MG63 (cell line): Measurements from ENCODE around the gene MCCD1. TPM values are rescaled to one million over a fixed set of nuclear protein-coding genes. Genes with fewer than 3 reads are reported as not detected.
"Not testable (repeated sequence)": the region's sequence is repeated elsewhere in the genome, so short reads cannot be mapped to it uniquely, and the experiment has no call there.

ENCODE experiments used
- DNase-seq: peaks from one replicate; pipeline ENCODE4 v3.0.0-alpha.2; 2020
- H3K27me3 ChIP-seq: fragments of 250-450 bp; sonication (Bioruptor Pico); 2 replicates; pipeline ENCODE4 v1.5.1; 2020; ENCODE audit warnings: mild to moderate bottlenecking, moderate library complexity
- H3K36me3 ChIP-seq: fragments of 250-450 bp; sonication (Bioruptor Pico); 2 replicates; pipeline ENCODE4 v1.5.1; 2020; ENCODE audit warnings: mild to moderate bottlenecking, moderate library complexity
- H3K4me3 ChIP-seq: fragments of 250-450 bp; sonication (Bioruptor Pico); 2 replicates; pipeline ENCODE4 v1.5.1; 2020; ENCODE audit warnings: mild to moderate bottlenecking, moderate library complexity
- H3K9me3 ChIP-seq: fragments of 250-450 bp; sonication (Bioruptor Pico); 2 replicates; pipeline ENCODE4 v1.5.1; 2020; ENCODE audit warnings: mild to moderate bottlenecking, moderate library complexity
- total RNA-seq: library from RNA; depleted of rRNA; stranded (reverse); fragments of >200 nt; shearing (Covaris generic); gene quantifications from 2 replicates; pipeline ENCODE4 v1.2.3, GENCODE V29; 2014; ENCODE audit warnings: low replicate concordance

MCCD1 gene
- total RNA-seq, 1 experiment from 2014 or later, result not detected

DNA sequence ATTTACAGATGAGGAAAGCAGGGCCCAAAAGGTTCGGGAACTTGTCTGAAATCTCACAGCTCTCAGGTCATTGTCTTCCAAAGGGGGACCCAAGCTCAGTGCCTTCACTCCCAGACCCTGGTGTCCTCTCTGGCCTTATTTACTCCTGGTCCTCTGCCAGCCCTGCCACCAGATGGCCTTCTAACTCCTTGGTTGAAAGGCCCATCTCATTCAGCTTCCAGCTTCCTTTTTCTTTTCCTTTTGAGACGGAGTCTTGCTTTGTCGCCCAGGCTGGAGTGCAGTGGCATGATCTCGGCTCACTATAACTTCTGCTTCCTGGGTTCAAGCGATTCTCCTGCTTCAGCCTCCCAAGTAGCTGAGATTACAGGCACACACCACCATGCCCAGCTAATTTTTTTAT lies 22.6 kb downstream of the MCCD1 start:
- H3K4me3 ChIP-seq, DNase-seq: not testable (repeated sequence)

DNA sequence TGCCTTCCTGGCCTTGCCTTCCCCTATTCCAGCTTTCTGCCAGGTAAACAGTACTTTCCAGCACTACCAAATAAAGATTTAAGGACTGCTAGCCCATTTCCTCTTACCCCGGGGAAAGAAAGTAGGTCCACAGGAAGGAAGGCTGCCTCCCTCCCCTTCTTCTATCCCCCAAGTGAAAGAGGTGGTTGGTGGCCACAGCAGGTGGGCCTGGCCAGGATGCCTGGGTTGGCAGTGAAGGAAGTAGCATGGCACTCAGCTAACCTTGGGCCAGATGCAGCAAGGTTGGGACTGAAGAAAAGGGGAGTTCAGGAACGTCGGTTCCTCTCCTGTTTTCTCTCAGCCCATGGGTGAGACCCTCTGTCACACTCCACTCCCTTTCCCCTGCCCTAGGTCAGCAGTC lies 27.5 kb downstream of the MCCD1 start:
- no peaks in the 10 kb centered on the region for H3K9me3 ChIP-seq
- peaks cover 7% of the 10 kb centered on the region for H3K36me3 ChIP-seq
- no peak for DNase-seq

More for the DNA sequence above, 22.6 kb downstream of the MCCD1 start:
- not testable (repeated sequence) for H3K36me3 ChIP-seq, H3K9me3 ChIP-seq, H3K27me3 ChIP-seq

DNA sequence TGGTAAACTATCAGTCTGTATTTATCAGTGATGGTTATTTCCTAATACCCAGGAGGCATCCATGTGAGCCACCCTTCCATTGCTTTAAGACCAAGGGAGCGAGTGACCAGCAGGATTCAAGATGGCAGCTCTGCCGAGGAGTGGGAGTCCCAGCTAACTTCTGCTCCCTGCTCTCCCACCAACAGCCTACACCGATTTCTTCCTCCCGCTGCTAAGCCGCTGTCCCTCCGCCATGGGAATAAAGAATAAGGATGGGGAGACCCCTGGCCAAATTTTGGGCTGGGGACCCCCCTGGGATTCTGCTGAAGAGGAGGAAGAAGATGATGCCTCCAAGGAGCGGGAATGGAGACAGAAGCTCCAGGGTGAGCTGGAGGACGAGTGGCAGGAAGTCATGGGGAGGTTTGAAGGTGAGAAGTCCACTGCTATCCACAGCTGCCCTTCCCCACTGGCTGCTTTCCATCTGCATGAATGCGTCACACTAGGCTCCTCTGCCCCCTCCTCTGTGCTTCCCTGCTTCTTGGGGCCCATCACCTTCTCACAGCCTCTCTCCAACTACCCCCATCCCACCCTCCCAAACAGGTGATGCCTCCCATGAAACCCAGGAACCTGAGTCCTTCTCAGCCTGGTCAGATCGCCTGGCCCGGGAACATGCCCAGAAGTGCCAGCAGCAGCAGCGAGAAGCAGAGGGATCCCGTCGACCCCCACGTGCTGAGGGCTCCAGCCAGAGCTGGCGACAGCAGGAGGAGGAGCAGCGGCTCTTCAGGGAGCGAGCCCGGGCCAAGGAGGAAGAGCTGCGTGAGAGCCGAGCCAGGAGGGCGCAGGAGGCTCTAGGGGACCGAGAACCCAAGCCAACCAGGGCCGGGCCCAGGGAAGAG lies 28.9 kb downstream of the MCCD1 start:
- no peak overlapping the region for H3K4me3 ChIP-seq
- H3K9me3 ChIP-seq, result no peaks in the 10 kb centered on the region

More for the DNA sequence above, 27.5 kb downstream of the MCCD1 start:
- Histone ChIP-seq H3K27me3 (no peaks in the 10 kb centered on the region), H3K4me3 (no peak overlapping the region)

DNA sequence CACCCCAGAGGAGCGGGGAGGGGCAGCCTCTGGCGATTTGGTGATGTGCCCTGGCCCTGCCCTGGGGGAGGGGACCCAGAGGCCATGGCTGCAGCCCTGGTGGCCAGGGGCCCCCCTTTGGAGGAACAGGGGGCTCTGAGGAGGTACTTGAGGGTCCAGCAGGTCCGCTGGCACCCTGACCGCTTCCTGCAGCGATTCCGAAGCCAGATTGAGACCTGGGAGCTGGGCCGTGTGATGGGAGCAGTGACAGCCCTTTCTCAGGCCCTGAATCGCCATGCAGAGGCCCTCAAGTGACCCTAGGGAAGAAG lies 29.5 kb downstream of the MCCD1 start:
- no peaks in the 10 kb centered on the region for H3K27me3 ChIP-seq
- DNase-seq, result no peak
- H3K36me3 ChIP-seq, result peaks cover 7% of the 10 kb centered on the region
- H3K4me3 ChIP-seq, result no peak overlapping the region
- H3K9me3 ChIP-seq, result no peaks in the 10 kb centered on the region

More for the DNA sequence above, 28.9 kb downstream of the MCCD1 start:
- no peak for DNase-seq
- no peaks in the 10 kb centered on the region for H3K27me3 ChIP-seq
- peaks cover 7% of the 10 kb centered on the region for H3K36me3 ChIP-seq

DNA sequence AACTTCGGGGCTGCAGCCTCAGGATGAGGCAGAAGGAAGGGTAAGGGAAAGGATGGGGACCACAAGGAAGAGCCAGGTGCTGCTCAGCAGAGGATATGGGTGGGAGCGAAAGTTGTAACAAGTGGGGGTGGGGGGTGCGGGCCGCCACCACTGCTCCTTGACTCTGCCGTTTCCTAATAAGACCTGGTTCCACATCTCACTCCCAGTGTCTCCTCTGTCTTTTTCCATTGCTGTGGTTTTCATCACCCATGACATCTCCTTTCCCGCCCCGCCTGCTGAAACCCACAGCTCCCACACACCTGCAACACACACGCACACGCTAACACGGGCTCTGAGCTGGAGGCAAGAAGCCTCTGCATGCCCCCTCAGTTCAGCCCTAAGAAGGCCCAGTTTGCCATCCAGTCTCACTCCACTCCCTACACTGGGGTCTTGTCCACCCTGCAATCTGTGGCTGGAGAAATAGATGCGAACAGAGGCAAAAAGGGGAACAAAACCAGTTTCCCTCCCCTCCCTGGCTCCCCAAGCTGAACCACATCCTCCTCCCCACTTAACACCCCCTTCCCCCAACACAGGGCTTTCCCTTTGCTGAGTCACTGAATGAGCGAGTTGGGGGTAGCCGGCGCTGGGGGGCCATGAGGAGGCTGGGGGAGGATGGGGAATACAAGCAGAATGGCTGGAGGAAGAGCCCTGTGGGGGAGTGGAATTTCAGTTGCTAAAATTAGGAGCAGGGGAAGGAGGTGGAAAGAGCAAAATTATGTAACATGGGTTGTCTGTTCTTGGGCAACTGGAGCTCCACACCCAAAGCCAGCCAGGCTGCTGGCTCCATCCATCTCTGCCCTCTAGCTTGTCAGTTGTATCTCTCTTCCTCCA lies 30.1 kb downstream of the MCCD1 start:
- DNase-seq, result no peak
- H3K9me3 ChIP-seq, result no peaks in the 10 kb centered on the region
- H3K36me3 ChIP-seq, result peaks cover 7% of the 10 kb centered on the region
- no peaks in the 10 kb centered on the region for H3K27me3 ChIP-seq
- no peak overlapping the region for H3K4me3 ChIP-seq

DNA sequence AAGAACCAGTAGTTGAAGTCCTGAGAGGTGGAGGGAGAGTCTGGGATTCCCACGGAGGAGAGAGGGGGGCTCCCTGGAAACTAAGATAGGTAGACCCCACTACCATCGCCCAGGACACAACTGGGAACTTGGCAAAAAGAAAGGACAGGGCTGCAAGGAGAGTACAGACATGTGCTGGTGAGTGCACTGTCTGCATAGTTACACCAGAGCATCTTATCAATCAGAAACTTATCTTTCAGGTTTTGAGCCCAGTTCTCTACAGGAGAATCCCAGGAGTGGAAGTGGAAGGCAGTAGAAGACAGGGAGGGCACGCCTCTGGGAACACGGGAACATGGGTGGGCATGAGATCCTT lies 30.8 kb downstream of the MCCD1 start:
- no peaks in the 10 kb centered on the region for H3K9me3 ChIP-seq
- H3K36me3 ChIP-seq, result peaks cover 7% of the 10 kb centered on the region
- DNase-seq, result no peak

DNA sequence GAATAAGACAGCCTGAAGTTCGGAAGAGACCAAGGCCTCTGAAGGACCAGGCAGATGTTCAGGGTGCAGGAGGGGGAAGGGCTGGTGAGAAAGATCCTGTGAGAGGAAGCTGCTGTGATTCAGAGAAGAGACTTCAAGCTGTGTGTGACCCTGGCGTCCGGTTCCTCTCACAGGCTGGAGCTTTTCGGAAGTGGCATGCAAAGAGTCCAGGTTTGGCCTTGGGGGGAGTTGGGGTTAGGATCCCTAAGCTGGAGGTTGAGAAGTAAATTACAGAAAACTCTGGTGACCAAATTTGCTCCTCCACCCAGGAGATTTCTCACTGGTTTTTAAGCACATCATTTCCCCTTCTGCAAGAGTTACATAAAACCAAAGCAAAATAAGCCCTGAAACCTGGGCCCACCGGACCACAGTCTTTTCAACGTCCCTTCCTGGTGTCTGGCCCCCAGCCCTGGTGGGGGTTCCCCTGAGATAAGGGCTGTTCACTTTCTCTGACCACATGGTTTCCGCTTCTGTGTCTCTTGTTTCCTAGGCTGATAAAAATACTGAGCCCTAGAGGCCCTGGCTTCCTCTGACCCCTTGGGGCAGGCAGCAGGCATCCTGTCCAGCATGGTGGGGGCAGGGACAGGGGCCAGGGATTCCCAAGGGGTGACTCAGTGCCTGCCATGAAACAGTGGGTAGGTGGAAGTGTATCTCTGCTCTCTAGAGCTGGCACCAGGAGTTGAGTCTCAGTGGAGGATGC lies 31.4 kb downstream of the MCCD1 start:
- Histone ChIP-seq H3K36me3 (peaks cover 7% of the 10 kb centered on the region), H3K9me3 (no peaks in the 10 kb centered on the region), H3K4me3 (no peak overlapping the region), H3K27me3 (no peaks in the 10 kb centered on the region)
- DNase-seq, result peak; percentile 85

More for the DNA sequence above, 30.8 kb downstream of the MCCD1 start:
- Histone ChIP-seq H3K4me3 (no peak overlapping the region), H3K27me3 (no peaks in the 10 kb centered on the region)

DNA sequence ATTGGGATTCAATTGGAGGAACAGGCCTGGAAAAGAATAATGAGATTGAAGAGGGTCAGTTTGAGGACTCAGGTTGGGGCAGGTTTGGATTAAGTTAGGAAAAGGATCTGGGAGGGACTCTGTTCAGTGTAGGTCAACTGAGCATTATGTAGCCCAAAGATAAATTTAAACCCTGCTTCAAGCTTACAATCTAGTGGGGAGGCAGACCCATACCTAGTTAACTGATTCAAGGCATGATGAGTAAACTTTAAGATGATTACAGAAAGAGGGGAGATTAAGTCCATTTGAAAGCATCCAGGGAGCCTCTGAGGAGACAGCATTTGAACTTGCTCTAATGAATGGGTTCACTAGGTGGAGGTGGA lies 31.9 kb downstream of the MCCD1 start:
- Histone ChIP-seq H3K27me3 (no peaks in the 10 kb centered on the region), H3K36me3 (peaks cover 7% of the 10 kb centered on the region), H3K4me3 (no peak overlapping the region), H3K9me3 (no peaks in the 10 kb centered on the region)
- no peak for DNase-seq

DNA sequence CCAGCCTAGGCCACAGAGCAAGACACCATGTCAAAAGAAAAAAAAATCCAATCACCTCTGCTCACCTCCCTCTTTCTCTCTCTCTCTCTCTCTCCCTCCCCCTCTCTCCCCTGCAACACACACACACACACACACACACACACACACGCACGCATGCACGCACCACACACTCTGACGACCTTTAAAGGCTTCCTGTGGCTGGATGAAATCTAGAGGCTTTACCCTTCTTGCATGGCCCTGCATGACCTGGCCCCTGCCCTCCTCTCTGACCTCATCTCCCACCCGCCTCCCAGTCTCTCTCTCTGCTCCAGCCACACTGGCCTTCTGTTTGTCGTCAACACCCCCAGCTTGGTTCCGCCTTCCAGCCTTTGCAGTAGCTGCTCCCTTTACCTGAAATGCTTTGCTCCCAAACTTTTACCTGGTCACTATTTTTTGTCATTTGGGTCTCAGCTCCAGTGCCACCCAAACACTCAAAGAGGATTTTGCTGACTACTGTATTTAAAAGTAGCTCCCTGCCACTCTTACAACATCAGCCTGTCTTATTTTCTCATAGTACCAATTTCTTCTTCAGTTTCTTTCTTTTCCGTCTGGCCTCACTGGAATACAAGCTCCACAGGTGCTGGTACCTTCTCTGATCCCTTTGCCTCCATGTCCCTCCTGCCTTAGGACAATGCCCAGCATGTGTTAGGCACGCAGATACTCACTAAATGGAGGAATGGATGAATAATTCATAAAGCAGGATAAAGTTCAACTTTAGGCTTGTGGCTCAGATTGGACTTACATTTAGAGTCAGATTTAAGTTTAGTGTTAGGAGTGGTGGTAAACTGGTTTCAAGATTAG lies 39.0 kb downstream of the MCCD1 start:
- no peaks in the 10 kb centered on the region for H3K9me3 ChIP-seq
- no peaks in the 10 kb centered on the region for H3K36me3 ChIP-seq
- no peak overlapping the region for H3K4me3 ChIP-seq
- H3K27me3 ChIP-seq, result no peaks in the 10 kb centered on the region
- DNase-seq, result no peak

DNA sequence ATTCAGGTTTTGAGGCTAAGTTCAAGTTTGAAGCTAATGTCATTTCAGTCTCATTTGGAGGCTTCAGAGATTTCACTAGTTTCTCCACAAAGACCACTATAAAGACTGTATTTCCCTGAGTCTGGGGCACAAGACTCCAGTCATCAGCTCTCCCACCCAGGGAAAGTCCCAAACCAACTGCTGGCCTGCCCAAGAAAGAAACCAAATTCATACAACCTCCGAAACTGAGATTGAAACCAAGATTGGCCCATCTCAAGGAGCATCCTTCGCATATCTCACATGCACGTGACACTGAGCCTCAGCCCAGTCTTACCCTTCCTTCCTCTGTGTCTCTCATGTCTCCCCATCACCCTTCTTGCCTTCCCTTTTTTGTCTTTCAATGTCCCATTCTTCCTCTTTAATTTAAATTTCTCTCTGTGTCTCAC lies 39.8 kb downstream of the MCCD1 start:
- Histone ChIP-seq H3K36me3 (no peaks in the 10 kb centered on the region), H3K27me3 (no peaks in the 10 kb centered on the region), H3K9me3 (no peaks in the 10 kb centered on the region), H3K4me3 (no peak overlapping the region)
- DNase-seq, result no peak

DNA sequence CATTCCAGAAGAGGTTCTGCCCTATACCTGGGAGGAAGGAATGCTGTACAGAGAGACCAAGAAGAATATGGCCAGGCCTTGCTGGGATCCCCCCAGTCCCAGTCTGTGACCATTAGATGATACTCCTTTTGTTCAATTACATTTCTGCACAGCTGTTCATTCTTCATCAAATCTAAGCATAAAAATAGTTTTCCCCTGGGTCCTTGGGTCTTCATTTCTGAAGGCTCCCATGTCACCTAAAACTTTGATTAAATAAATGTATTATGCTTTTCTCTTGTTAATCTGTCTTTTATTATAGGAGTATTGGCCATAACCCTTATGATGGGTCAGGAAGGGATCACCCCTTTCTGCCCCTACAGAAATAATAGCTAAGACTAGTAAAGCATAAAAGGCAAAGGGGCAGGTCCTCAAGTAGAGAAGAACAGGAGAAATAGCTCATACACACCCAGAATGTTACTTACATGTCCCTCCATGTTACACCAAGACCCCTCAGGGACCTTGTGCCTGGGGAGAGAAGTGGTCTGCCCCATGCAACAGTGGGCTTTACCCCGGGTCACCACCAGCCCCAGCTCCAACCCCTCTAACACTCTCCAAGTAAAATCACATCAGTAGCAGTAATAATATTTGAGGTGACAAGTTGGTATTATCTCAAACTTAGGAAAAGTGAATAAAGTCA lies 41.2 kb downstream of the MCCD1 start:
- no peaks in the 10 kb centered on the region for H3K36me3 ChIP-seq
- no peaks in the 10 kb centered on the region for H3K9me3 ChIP-seq
- no peaks in the 10 kb centered on the region for H3K27me3 ChIP-seq
- no peak for DNase-seq
- H3K4me3 ChIP-seq, result no peak overlapping the region

DNA sequence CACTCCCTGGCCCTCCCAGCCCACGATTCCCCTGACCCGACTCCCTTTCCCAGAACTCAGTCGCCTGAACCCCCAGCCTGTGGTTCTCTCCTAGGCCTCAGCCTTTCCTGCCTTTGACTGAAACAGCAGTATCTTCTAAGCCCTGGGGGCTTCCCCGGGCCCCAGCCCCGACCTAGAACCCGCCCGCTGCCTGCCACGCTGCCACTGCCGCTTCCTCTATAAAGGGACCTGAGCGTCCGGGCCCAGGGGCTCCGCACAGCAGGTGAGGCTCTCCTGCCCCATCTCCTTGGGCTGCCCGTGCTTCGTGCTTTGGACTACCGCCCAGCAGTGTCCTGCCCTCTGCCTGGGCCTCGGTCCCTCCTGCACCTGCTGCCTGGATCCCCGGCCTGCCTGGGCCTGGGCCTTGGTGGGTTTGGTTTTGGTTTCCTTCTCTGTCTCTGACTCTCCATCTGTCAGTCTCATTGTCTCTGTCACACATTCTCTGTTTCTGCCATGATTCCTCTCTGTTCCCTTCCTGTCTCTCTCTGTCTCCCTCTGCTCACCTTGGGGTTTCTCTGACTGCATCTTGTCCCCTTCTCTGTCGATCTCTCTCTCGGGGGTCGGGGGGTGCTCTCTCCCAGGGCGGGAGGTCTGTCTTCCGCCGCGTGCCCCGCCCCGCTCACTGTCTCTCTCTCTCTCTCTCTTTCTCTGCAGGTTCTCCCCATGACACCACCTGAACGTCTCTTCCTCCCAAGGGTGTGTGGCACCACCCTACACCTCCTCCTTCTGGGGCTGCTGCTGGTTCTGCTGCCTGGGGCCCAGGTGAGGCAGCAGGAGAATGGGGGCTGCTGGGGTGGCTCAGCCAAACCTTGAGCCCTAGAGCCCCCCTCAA lies 43.5 kb downstream of the MCCD1 start, which contains the start of gene LTA:
Gene LTA (plus strand): TSS at position 249 of the 871 bp plus-strand sequence. CDS start 454 bp downstream, at position 703.
- no peaks in the 10 kb centered on the region for H3K27me3 ChIP-seq
- no peaks in the 10 kb centered on the region for H3K36me3 ChIP-seq
- H3K4me3 ChIP-seq, result no peak within 1 kb of the TSS
- DNase-seq, result no peak
- no peaks in the 10 kb centered on the region for H3K9me3 ChIP-seq

DNA sequence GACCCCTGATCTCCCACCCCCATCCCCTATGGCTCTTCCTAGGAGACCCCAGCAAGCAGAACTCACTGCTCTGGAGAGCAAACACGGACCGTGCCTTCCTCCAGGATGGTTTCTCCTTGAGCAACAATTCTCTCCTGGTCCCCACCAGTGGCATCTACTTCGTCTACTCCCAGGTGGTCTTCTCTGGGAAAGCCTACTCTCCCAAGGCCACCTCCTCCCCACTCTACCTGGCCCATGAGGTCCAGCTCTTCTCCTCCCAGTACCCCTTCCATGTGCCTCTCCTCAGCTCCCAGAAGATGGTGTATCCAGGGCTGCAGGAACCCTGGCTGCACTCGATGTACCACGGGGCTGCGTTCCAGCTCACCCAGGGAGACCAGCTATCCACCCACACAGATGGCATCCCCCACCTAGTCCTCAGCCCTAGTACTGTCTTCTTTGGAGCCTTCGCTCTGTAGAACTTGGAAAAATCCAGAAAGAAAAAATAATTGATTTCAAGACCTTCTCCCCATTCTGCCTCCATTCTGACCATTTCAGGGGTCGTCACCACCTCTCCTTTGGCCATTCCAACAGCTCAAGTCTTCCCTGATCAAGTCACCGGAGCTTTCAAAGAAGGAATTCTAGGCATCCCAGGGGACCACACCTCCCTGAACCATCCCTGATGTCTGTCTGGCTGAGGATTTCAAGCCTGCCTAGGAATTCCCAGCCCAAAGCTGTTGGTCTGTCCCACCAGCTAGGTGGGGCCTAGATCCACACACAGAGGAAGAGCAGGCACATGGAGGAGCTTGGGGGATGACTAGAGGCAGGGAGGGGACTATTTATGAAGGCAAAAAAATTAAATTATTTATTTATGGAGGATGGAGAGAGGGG lies 44.7 kb downstream of the MCCD1 start:
- Histone ChIP-seq H3K4me3 (no peak overlapping the region), H3K36me3 (no peaks in the 10 kb centered on the region), H3K9me3 (no peaks in the 10 kb centered on the region), H3K27me3 (no peaks in the 10 kb centered on the region)
- DNase-seq, result no peak
